Activated CD8-positive, alpha-beta memory T cell treated with anti-CD3 and anti-CD28 coated beads, Interleukin-2, amount 50 U/mL, for 1 hour (primary cell): ENCODE results near the gene ACAT2.
"Not testable (repeated sequence)": the region's sequence is repeated elsewhere in the genome, so short reads cannot be mapped to it uniquely, and the experiment has no call there.

Experiments used
- DNase-seq: peaks from one replicate; pipeline ENCODE4 v3.0.0-alpha.2; 2020; ENCODE audit errors: extremely low read depth

Gene ACAT2

GRCh38 chr6:159813781-159814180, 51.9 kb downstream of the ACAT2 start:
- DNase-seq = no peak

GRCh38 chr6:159815410-159815809, 53.6 kb downstream of the ACAT2 start:
- DNase-seq = no peak

- DNase-seq = not testable (repeated sequence)
Observed at GRCh38 chr6:159816775-159817174, 54.9 kb downstream of the ACAT2 start.

- DNase-seq = no peak
Observed at GRCh38 chr6:159817951-159818739, 56.3 kb downstream of the ACAT2 start.

- DNase-seq = no peak
Observed at GRCh38 chr6:159819098-159819497, 57.3 kb downstream of the ACAT2 start.

GRCh38 chr6:159819932-159820640, 58.2 kb downstream of the ACAT2 start:
- DNase-seq = no peak

GRCh38 chr6:159821122-159821521, 59.3 kb downstream of the ACAT2 start:
- DNase-seq = no peak

- DNase-seq = no peak
Observed at GRCh38 chr6:159821726-159822125, 59.9 kb downstream of the ACAT2 start.

GRCh38 chr6:159823953-159824352, 62.1 kb downstream of the ACAT2 start:
- no peak for DNase-seq

- not testable (repeated sequence) for DNase-seq
Observed at GRCh38 chr6:159824690-159825089, 62.8 kb downstream of the ACAT2 start.

- DNase-seq = no peak
Observed at GRCh38 chr6:159826004-159826403, 64.2 kb downstream of the ACAT2 start.

- DNase-seq = no peak
Observed at GRCh38 chr6:159826968-159827647, 65.3 kb downstream of the ACAT2 start.

GRCh38 chr6:159828074-159828473, 66.2 kb downstream of the ACAT2 start:
- DNase-seq = no peak
